Heart left ventricle (tissue), 13 donors: Measurements from ENCODE around the gene EIF1B.
A peak's percentile ranks its signal among the peaks of the same experiment; 100 is the strongest.

Experiments used
- POLR2A ChIP-seq, 2 donors: fragments of 450-650 bp; IDR thresholded peaks; one replicate each; pipeline ENCODE4 v1.6.1; 2017; ENCODE audit warnings: antibody characterized with exemption in 2 of 2, mild to moderate bottlenecking in 2 of 2, moderate library complexity in 2 of 2
- TF ChIP-seq, protein P1 (sequence below), 12 donors: fragments of 200-600 bp; sonication (generic) in 4 of 12; IDR thresholded peaks; one replicate each; pipeline versions ENCODE4 v1.5.0 to v1.8.0; 2018 to 2022; ENCODE audit warnings: antibody characterized with exemption in 12 of 12, mild to moderate bottlenecking in 5 of 12
- donor health status: ischemic (EF 13 %, LVEDD 7.1; RV severe dilation, severe dysfunction).
- donor health status: DM: no; HTN: yes; CAD: no.
- donor health status: DM: no; HTN: no; CAD: no.
- donor health status: ischemic (EF 25% LVEDD 6.9; RV normal size, moderate dysfunction).
- donor health status: ischemic (EF 25% LVEDD 5.7; RV mildly dilated, moderate dysfunction).
- donor health status: ischemic (EF 35%, LVEDD 5.7; RV mildly dilated, moderate dysfunction).
- donor health status: nonischemic (EF 11% LVEDD 7.7; RV severe dilation, severe dysfunction).
- donor health status: DM: yes; HTN: yes; CAD: no.
- donor health status: PGD.
- donor health status: ischemic (EF 29% LVEDD 5.4; RV normal size, mild dysfunction).
- donor health status: nonischemic (EF 23%, LVEDD 6.1; RV moderate dilation, normal function).

DNA sequence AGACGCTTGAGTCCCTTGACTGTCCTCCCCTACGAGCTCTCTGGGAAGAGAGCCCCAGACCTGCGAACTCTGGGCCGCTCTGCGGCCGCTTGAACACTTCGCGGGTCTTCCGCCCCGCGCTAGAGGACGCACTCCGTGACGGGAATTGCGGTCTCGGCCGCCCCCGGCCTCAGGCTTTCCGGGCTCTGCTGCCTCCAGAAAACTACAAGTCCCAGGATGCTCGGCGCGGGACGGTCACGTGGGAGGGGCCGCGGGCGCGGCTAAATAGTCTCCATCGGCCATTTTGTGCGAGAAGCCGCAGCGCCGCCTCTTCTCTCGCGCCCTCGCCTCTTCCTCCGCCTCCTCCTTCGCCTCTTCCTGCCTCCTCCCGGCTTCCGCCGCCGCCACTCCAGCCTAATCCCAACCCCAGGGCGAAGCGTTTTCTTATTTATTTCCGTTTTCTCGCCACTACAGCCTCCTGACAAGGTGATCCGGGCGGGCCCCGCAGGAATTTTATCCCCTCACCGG is at the start of gene EIF1B:
- TF ChIP-seq, protein P1, sequence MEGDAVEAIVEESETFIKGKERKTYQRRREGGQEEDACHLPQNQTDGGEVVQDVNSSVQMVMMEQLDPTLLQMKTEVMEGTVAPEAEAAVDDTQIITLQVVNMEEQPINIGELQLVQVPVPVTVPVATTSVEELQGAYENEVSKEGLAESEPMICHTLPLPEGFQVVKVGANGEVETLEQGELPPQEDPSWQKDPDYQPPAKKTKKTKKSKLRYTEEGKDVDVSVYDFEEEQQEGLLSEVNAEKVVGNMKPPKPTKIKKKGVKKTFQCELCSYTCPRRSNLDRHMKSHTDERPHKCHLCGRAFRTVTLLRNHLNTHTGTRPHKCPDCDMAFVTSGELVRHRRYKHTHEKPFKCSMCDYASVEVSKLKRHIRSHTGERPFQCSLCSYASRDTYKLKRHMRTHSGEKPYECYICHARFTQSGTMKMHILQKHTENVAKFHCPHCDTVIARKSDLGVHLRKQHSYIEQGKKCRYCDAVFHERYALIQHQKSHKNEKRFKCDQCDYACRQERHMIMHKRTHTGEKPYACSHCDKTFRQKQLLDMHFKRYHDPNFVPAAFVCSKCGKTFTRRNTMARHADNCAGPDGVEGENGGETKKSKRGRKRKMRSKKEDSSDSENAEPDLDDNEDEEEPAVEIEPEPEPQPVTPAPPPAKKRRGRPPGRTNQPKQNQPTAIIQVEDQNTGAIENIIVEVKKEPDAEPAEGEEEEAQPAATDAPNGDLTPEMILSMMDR (IDR thresholded peaks at IDR 0.05): peak; percentile 85 to 99 (median 94)
- TF ChIP-seq POLR2A (IDR thresholded peaks at IDR 0.05): peak; percentile 48 to 99
